ENCODE results near the gene TMEFF2.

Gene TMEFF2

DNA sequence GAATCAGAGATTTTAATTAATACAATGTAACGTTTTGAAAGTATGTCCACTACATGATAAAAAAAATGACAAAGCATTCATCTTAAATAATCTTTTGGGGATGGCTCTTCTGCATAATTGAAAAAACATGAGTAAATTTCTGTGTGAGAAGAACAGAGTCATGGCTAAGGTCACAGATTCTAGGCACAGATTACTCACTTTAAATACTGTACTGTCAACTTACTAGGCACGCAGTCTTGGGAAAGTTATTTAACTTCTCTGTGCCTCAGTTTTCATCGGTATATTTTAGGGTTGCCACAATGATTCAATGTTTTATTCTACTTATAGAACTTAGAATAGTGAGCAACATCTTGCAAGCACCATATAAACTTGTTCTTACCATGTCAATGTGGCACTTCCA, 49.2 kb downstream of the TMEFF2 start:
- TF ChIP-seq, protein P1, sequence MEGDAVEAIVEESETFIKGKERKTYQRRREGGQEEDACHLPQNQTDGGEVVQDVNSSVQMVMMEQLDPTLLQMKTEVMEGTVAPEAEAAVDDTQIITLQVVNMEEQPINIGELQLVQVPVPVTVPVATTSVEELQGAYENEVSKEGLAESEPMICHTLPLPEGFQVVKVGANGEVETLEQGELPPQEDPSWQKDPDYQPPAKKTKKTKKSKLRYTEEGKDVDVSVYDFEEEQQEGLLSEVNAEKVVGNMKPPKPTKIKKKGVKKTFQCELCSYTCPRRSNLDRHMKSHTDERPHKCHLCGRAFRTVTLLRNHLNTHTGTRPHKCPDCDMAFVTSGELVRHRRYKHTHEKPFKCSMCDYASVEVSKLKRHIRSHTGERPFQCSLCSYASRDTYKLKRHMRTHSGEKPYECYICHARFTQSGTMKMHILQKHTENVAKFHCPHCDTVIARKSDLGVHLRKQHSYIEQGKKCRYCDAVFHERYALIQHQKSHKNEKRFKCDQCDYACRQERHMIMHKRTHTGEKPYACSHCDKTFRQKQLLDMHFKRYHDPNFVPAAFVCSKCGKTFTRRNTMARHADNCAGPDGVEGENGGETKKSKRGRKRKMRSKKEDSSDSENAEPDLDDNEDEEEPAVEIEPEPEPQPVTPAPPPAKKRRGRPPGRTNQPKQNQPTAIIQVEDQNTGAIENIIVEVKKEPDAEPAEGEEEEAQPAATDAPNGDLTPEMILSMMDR (IDR thresholded peaks at IDR 0.05), result no peak

DNA sequence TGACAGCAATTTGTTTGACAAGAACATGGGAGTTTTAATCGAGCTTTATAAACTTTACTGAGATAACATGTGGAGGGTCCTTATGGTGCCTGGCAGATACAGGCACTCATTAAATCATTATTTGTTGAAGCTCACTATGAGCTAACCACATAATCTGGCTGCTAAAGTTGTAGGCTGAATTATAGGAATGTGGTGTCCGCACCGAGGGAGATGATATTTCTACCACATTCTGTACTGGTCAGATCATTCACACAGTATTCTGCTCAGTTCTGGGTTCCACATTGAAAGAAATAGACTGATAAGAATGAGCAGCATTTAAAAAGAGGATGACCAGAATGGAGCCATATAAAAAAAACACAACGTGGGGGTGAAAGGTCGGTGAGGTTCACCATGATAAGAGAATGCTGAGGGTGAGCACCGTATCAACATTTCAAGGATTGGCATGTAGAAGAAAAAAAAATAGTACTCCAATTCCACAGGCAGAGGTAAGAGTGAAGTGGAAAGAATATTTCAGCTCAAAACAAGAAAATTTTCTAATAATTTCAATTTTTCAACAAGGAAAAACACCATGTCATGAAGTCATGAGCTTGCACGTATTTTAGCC, 54.4 kb downstream of the TMEFF2 start:
- TF ChIP-seq, protein P1 (IDR thresholded peaks at IDR 0.05), result no peak

DNA sequence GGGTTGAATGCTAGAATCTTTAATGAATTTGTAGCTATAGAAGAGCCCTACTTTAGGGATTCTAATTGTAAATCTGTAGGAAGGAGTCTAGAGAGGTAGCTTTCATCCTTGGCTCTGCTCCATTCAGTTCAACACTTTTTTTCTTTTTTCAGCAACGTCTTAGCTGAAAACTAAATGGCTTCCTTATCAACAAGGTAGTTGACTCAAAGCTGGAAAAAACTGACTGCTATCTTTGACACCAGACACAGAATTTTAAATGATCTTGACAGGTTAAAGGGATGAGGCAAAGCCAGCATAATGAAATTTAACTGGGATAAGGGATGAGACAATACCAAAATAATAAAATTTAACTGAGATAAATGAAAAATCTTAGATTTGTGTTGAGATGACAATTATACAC, 54.9 kb downstream of the TMEFF2 start:
- TF ChIP-seq, protein P1 (IDR thresholded peaks at IDR 0.05), result no peak

DNA sequence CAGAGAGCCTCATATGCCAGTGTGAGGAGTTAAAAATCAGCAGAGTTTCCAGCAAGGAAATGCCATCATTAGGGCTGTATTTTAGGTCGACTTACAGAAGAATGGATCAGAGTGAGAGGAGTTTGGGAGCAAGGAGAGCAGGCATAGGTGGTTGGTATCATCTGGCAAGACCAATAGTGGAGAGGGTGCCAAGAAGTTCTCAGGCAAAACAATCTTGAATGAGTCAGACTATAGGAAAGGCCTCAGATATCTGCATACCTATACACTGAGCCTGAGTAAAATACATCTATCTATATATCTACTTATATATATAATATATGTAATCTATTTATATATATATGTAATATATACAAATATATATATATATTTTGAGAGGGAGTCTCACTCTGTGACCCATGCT, 57.3 kb downstream of the TMEFF2 start:
- TF ChIP-seq, protein P1 (IDR thresholded peaks at IDR 0.05), result no peak

DNA sequence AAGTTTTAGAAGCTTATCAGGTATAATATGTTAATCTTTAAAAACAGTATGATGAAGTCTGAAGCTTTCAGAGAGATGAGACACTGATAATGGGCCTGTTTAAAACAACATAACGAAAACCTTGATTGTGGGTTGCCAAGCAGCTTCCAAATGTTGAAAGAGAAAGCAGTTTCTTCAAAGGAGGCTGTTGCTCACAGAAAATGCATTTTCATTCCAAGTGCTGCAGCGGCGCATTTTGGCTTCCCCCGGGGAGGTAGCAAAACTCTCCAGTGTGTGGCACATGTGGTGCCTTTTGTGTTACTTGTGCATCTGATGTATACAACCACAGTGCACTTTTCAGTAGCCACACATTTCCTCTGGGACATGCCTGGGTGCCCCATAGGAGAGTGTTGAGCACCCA, 66.1 kb downstream of the TMEFF2 start:
- TF ChIP-seq, protein P1 (IDR thresholded peaks at IDR 0.05), result no peak

DNA sequence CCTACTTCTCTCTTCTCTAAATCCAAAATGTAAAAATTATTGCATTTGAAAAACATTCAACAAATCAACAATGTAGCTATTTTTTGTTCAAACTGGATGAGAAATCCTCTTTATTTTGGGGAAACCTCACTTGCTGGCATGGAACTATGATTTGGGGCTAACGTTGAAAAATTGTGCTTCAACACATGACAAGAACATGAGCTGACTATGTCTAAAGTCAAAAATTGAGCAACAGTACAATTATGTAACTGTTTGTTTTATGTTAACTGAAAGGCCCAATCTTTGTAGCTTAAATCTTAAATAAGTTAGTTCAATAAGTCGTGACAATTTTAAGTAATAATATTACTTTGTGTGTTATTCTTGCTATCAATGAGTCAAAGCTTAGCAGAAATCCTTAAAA, 67.3 kb downstream of the TMEFF2 start:
- TF ChIP-seq, protein P1 (IDR thresholded peaks at IDR 0.05), result no peak

DNA sequence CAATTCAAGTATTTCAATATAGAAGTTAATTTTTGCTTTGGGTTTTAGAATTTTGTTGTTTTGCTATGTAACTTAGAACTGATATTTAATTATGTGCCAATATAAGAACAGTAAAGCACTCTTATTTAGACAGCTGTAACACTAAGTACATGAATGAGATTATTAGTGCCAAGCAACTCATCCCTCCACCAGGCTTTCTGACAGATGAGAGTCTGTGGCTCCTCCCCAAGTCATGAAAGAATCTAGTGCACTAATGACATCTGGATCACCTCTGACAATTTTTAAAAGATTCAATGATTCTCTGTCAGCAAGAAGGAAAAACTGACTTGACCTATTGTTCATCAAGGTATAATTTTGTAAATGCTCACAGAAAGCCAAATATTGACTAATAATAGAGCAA, 67.8 kb downstream of the TMEFF2 start:
- TF ChIP-seq, protein P1 (IDR thresholded peaks at IDR 0.05), result no peak

DNA sequence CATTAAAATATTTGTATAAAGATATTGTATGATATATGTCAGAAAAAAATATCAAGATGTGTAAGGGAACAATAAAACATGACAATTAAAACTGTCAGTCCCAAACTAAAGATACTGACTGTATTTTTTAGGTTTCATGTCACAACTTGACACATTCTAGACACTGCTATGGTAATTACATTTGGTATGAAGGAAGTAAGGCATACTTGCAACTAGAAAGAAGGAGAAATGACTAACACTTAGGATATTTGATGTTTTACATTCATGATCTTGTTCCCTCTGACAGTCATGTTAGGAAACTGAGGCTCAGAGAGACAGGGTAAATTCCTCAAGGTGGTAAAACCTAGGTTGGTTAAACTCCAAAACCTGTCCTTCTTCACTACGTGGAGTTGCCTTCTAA, 68.3 kb downstream of the TMEFF2 start:
- TF ChIP-seq, protein P1 (IDR thresholded peaks at IDR 0.05), result no peak

Data from LNCAP (cell line).